GM19467 (cell line): Measurements from ENCODE around the gene MIGA2.

Experiments used
- ATAC-seq: cut with Tn5 transposase; IDR thresholded peaks from one replicate; pipeline ENCODE4 v1.9.1; 2021; ENCODE audit warnings: mild to moderate bottlenecking, moderate library complexity; ENCODE audit not compliant: unreplicated experiment

The MIGA2 gene

GRCh38 chr9:129118799-129119198, 82.4 kb downstream of the MIGA2 start:
- no peak for ATAC-seq

DNA sequence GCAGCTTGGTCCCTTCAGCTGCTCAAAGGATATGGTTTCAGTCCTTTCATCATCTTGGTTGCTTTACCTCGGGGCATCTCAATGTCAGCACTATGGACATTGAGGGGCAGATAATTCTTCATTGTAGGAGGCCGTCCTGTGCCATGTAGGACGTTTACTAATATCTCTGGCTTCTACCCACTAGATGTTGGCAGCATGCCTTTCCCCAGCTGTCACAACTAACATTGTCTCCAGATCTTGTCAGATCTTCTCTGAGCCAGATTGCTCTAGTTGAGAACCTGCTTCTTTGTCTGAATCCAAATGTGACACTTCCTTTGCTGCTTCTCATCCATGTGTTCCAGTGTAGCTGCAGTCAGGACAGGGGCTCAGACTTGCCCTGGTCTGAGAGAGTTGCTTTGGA, 85.1 kb downstream of the MIGA2 start:
- no peak for ATAC-seq
